HAP-1 (cell line): ENCODE measurements around the gene PSMD6.
A peak's percentile ranks its signal among the peaks of the same experiment; 100 is the strongest.

ENCODE experiments used
- DNase-seq, 2 experiments: peaks; one replicate each; pipeline ENCODE4 v3.0.0-alpha.2; 2016 to 2020; ENCODE audit warnings: low spot score in 2 of 2
- H3K27me3 ChIP-seq: fragments of 250-450 bp; sonication (Bioruptor Pico); 2 replicates; pipeline ENCODE4 v1.5.1; 2020; ENCODE audit warnings: low read depth, mild to moderate bottlenecking, moderate library complexity
- H3K36me3 ChIP-seq: fragments of 250-450 bp; sonication (Bioruptor Pico); replicated peaks from 2 replicates; pipeline ENCODE4 v1.5.1; 2020; ENCODE audit warnings: mild to moderate bottlenecking
- H3K4me1 ChIP-seq: fragments of 250-450 bp; sonication (Bioruptor Pico); 2 replicates; pipeline ENCODE4 v1.5.1; 2020; ENCODE audit warnings: mild to moderate bottlenecking
- H3K4me3 ChIP-seq: fragments of 250-450 bp; sonication (Bioruptor Pico); 2 replicates; pipeline ENCODE4 v1.5.1; 2020; ENCODE audit warnings: mild to moderate bottlenecking, moderate library complexity
- H3K9me3 ChIP-seq: fragments of 250-450 bp; sonication (Bioruptor Pico); 2 replicates; pipeline ENCODE4 v1.5.1; 2020; ENCODE audit warnings: mild to moderate bottlenecking, moderate library complexity
- in situ Hi-C: fragments of 300-500 bp; cut with MboI; formaldehyde crosslinking; loops from 3 replicates; pipeline ENCODE4 v1.14.3; 2020; ENCODE audit warnings: low sequenced_read_pairs, inconsistent platforms, mixed read lengths

The PSMD6 gene

DNA sequence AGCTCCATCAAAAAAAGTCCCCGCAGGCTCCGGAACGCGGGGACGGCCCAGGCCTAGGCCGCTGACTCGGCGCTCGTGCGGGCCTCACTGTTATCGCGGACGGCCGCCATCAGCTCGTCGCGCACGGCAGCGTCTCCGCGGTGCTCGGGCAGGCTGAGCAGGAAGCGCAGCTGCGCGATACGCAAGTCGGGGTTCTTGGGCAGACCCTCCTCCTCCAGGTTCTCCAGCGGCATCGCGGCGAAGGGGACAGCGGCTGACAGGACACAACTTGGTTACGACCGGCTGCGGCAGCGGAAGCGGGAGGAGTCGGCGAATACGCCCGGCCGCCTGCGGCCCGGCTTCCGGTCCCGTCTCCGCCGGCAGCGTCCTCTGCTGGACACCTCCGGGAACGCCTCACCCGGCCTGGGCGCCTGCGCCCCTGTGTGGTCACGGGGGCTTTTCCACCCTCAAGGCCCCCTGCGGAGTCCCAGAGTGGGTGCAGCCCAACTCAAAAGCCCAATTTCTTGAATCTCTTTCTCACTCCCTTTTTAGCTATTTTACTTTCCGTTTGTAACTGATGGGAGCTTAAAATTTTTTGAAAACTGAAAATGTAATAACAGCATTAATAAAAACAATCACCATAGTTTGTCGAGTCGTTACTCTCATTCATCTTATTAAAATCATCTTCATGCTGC is at the start of gene PSMD6:
Gene PSMD6, minus strand, starts transcription at position 308 of the 674 bp plus-strand sequence. Its CDS starts 75 bp downstream, at position 233.
- Histone ChIP-seq H3K27me3 (no peaks in the 10 kb centered on the region; the same call in 1 of the 2 replicates), H3K9me3 (no peaks in the 10 kb centered on the region), H3K36me3 (peaks cover 34% of the 10 kb centered on the region), H3K4me1 (peaks cover 12% of the 10 kb centered on the region), H3K4me3 (peak within 1 kb of the TSS; percentile 94)
- in situ Hi-C loops = loop anchor here (10.0 kb wide), 1 partner anchor 381 kb away; no protein-coding TSS in a partner anchor
- DNase-seq = peak; percentile 73 to 94

DNA sequence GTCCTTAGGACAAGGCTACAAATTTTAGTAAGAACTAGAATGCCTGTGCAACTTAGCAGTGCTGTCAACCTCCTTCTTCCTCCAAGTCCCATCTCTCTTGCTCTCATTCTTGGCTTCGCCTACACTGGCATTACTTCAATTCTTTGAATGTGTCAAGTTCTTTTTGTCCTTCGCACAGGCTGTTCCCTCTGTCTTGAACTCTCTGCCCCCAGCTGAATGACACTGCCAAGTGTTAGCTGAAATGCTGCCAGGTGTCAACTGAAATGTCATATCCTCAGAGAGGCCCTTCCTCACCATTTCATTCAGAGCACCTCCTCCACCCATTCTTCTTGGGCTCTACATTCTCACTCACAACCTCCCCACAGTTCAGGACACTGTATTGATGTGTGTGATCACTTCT is 48.8 kb upstream of the PSMD6 start:
- no peak for DNase-seq
- in situ Hi-C loops = no loop called here
- H3K4me1 ChIP-seq = no peaks in the 10 kb centered on the region

DNA sequence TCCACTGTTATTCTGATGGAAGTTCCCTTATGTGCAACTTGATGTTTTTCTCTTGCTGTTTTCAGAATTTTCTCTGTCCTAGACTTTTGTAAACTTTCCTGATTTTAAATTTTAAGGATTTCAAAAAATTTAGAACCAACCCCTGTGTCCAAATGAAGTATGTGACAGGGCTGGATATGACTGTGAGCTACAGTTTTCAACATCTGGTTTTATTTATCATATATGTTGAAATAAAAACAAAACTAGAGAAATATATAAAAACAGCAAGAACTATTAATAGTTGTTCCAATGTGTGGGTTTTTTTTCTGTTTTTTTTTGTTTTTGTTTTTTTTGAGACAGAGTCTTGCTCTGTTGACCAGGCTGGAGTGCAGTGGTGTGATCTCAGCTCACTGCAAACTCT is 47.4 kb upstream of the PSMD6 start:
- peaks cover 3% of the 10 kb centered on the region for H3K27me3 ChIP-seq
- no peak for DNase-seq
- in situ Hi-C loops = no loop called here
- H3K4me3 ChIP-seq = no peak overlapping the region
- peaks cover 4% of the 10 kb centered on the region; the same call in 1 of the 2 replicates for H3K9me3 ChIP-seq
- H3K36me3 ChIP-seq = no peaks in the 10 kb centered on the region
- no peaks in the 10 kb centered on the region for H3K4me1 ChIP-seq

More for the DNA sequence above, 48.8 kb upstream of the PSMD6 start:
- Histone ChIP-seq H3K4me3 (no peak overlapping the region), H3K9me3 (0 out of 2 replicates have a peak, but pooled peaks cover 3% of the 10 kb centered on the region), H3K27me3 (peaks cover 3% of the 10 kb centered on the region), H3K36me3 (no peaks in the 10 kb centered on the region)

DNA sequence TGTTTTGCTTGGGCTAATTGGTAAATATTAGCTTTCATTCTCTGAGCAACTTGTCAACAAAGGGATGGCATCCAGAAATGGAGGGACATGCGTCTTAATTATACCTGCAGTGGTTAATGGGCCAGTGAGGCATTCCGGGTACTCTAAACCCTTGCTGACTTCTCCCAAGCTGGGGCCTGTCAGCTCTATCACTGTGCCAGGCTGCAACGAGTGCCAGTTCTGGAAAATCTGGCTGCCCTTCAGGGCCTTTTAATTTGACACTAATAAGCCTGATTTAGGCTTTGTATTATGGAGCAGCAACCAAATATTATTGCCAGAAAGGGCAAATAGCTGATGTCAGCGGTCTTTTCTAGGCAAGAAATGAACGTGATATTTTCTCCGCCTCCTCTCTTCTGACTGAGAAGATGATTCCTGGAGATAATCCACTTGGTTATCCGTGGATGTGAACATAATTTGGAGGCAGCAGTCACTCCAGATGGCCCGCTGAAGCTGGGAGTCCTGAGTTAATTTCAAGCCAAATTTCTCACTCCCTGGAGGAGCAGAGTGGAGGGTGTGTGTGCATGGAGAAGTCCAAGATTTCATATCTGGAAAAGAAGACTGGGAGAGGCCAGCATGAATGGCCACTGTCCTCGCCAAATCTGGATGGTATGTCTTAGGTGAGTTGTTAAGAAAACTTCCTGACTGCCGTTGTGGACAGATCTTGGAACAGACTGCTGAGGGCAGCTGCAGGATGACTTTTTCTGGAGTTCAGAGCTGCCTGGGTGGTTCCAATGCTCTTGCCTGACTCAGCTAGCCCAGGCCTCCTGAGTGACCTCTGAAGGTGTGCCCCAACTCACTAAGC is 44.4 kb upstream of the PSMD6 start:
- Histone ChIP-seq H3K36me3 (no peaks in the 10 kb centered on the region), H3K9me3 (peaks cover 4% of the 10 kb centered on the region; the same call in 1 of the 2 replicates), H3K4me3 (no peak overlapping the region), H3K4me1 (peaks cover 12% of the 10 kb centered on the region), H3K27me3 (peaks cover 3% of the 10 kb centered on the region)
- in situ Hi-C loops = no loop called here
- no peak for DNase-seq

DNA sequence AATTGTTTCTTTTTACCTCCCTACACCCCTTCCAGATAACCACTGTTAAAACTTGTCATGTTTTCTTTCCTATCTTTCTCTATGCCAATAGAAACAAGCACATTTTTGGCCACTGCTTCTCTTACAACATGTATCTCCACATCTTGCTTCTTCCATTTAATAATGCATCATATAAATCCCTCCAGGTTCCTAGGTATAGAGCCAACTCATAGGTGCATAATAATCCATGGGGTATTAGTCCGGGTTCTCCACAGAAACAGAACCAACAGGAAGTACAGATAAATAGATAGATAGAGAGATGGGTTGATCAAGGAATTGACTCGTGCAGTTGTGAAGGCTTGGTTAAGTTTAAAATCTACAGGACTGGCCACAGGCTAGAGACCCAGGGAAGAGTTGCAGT is 41.5 kb upstream of the PSMD6 start:
- in situ Hi-C loops = no loop called here
- Histone ChIP-seq H3K9me3 (peaks cover 4% of the 10 kb centered on the region; the same call in 1 of the 2 replicates), H3K4me1 (peaks cover 12% of the 10 kb centered on the region), H3K27me3 (peaks cover 3% of the 10 kb centered on the region), H3K4me3 (no peak overlapping the region), H3K36me3 (no peaks in the 10 kb centered on the region)
- no peak for DNase-seq

DNA sequence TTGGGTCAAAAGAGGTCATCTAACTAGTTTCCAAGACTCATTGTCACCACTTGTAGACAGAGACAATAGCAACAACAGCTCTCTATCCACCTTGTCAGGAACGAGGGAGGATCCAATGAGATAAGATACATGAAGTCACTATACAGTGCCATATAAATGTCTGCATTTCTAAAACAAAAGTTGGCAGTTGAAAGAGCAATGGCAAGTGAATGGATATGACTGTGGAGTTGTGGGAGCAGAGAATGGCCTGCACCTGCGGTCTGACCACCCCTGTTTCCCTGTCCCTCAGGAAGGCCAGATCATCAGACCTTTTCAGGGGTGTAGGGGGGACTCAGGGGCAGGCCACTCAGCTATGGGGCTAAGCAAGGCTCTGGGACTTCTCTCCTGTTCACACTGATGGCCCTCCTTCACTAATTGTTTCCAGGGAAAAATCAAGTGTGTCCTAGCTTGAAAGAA is 40.7 kb upstream of the PSMD6 start:
- no peaks in the 10 kb centered on the region for H3K36me3 ChIP-seq
- H3K9me3 ChIP-seq = peaks cover 4% of the 10 kb centered on the region; the same call in 1 of the 2 replicates
- DNase-seq = no peak
- in situ Hi-C loops = no loop called here
- peaks cover 12% of the 10 kb centered on the region for H3K4me1 ChIP-seq
- peaks cover 3% of the 10 kb centered on the region for H3K27me3 ChIP-seq
- no peak overlapping the region for H3K4me3 ChIP-seq

DNA sequence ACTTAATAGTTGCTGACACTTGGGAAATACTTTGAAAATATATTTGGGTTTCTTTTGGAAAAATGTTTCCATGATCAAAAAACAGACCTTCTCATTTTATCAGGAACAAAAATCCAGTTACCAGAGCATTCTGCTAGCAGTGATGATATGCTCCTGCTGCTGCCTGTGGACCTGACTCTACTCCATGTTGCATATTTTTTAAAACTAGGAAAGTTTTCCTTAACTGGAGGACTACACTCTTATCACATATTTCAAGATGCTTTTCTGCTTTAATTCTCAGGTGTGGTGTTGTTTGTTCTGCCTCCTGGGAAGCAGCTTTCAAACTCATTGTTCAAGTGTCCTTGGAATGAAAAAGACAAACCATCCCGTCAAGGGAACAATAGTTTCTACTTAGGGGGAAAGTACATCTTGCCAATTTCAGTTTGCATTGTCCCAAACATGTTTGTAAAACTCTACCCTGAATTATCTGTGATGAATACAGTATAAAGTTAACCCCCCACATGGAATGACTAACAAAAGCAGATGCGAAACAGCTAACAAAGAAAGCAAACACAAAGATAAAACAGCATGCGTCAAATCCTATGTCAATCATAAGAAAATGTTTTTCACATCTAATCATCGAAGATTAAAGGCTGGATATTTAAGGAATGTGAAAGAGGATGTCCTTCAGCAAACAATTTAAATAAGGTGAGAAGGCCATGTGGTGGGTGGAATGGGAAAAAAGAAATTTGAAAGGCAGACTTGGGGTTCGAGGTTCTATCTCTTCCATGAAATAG is 40.1 kb upstream of the PSMD6 start:
- in situ Hi-C loops = no loop called here
- peak in 1 of 2 experiments; percentile 18 for DNase-seq

DNA sequence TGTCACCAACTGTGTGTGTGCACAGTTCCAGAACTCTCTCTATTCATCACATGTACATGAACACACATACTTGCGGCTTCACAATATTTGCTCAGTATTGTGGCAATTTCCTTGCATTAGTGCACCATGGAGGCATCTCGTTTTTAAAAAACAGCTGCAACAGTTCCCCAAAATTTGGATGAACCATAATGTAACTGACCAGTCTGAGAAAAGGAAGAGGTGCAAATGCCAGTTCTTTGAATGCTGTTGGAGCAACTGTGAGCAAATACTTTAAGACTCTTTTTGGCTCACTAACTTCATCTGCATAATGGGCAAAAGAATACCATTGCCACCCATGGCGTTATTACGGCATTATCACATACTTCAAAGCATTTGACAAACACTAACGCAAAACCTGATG is 38.3 kb upstream of the PSMD6 start:
- DNase-seq = no peak
- Histone ChIP-seq H3K36me3 (no peaks in the 10 kb centered on the region), H3K4me3 (no peak overlapping the region), H3K27me3 (no peaks in the 10 kb centered on the region), H3K4me1 (peaks cover 12% of the 10 kb centered on the region), H3K9me3 (peaks cover 4% of the 10 kb centered on the region; the same call in 1 of the 2 replicates)
- in situ Hi-C loops = no loop called here

More for the DNA sequence above, 40.1 kb upstream of the PSMD6 start:
- Histone ChIP-seq H3K4me3 (no peak overlapping the region), H3K9me3 (peaks cover 4% of the 10 kb centered on the region; the same call in 1 of the 2 replicates), H3K4me1 (peaks cover 12% of the 10 kb centered on the region), H3K36me3 (no peaks in the 10 kb centered on the region), H3K27me3 (peaks cover under 1% of the 10 kb centered on the region)

DNA sequence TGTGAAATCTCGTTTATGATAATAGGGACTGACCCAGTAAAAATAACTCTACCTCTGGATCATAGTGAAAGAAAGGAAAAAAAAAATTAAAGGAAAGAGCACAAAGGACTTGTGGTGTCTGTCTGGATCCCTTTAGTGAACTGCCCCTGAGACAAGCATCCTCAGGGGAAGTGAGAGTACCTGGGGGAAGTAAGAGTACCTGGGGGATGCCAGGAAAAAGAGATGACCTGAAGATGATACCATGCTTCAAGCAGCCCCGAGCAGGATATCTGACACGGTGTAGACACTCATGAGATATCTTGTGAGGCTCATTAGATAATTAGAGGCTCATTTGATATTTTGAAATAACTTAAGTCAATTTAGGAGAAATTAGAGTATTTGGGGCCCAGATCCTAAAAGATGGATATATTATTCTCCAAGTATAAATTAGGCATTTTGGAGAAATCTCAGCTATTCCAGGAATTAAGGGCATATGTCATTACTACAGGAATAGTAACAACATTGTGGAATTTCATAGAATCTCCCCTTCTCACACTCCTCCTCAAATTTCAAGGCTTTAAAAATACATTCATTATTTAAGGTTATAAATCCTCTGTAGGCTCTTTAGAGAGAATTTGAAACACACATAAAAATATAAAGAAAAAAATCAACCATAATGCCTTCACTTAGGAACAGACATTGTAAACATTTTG is 36.3 kb upstream of the PSMD6 start:
- no peaks in the 10 kb centered on the region for H3K36me3 ChIP-seq
- in situ Hi-C loops = no loop called here
- H3K9me3 ChIP-seq = no peaks in the 10 kb centered on the region
- no peak overlapping the region for H3K4me3 ChIP-seq
- peaks cover 12% of the 10 kb centered on the region for H3K4me1 ChIP-seq
- no peaks in the 10 kb centered on the region for H3K27me3 ChIP-seq
- DNase-seq = no peak

DNA sequence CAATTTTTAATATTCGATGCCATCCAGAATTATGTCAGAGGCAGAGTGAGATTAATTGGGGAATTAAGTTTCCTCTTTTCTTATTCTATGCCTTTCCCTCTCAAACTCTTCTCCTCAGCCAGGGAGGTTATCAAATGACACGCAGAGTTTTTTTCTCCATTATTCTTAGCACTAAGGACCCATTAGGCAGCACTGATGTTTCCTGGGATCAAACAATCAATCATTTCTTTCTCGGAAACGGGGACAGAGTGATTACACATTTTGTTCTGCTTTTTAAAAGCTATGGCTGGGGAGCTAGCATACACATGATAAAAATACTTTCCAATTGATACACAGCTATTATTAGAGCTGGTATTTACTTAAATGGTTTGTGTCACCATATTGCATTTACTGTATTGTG is 35.3 kb upstream of the PSMD6 start:
- Histone ChIP-seq H3K4me1 (peaks cover 6% of the 10 kb centered on the region), H3K4me3 (no peak overlapping the region), H3K27me3 (no peaks in the 10 kb centered on the region), H3K36me3 (no peaks in the 10 kb centered on the region), H3K9me3 (no peaks in the 10 kb centered on the region)
- DNase-seq = no peak
- in situ Hi-C loops = no loop called here

DNA sequence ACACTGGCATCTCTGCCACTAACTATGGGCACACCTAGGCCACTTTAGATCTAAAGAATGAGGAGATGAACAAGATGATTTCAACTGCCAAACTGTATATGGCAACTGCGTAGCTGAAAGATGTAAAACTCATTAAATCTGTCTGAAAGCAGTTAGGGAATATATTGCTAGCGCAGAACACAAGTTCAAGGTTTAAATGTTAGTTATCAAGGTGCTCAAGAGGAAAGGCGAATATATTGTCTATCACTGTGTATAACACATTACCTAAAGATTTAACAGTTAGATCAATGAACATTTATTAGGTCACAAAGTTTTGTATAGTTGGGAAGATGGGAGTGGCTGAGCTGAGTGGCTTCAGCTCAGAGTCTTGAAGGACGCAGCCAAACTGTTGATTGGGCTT is 33.9 kb upstream of the PSMD6 start:
- no peaks in the 10 kb centered on the region for H3K27me3 ChIP-seq
- no peaks in the 10 kb centered on the region; the same call in 1 of the 2 replicates for H3K4me1 ChIP-seq
- in situ Hi-C loops = no loop called here
- H3K9me3 ChIP-seq = no peaks in the 10 kb centered on the region
- no peak for DNase-seq
- no peak overlapping the region for H3K4me3 ChIP-seq
- H3K36me3 ChIP-seq = no peaks in the 10 kb centered on the region

DNA sequence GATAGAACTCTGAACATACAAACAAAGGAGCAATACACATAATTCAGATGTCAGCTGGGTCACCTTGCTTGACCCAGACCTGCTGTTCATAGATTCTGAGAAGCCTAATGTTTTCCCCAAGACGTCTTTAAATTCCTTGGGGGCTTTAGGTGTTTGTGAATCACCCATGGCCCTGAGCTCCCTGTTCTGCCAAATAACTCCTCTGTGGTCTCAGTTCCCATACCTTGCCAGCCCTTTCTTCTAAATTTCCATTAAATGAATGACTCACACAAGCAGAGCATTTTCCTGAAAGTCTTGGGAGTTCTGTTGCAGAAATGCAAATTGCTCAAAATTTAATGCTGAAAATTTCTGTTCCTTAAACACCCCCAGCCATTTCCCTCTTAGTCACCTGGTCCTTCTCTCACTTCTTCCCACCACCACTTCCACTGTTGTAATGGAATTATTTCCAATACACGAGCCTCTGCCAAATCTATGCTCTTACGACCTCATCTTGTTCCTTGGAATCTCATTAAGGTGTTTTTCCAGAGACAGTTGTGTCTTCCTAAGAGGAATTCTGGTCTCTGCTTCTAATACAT is 33.4 kb upstream of the PSMD6 start:
- in situ Hi-C loops = no loop called here

DNA sequence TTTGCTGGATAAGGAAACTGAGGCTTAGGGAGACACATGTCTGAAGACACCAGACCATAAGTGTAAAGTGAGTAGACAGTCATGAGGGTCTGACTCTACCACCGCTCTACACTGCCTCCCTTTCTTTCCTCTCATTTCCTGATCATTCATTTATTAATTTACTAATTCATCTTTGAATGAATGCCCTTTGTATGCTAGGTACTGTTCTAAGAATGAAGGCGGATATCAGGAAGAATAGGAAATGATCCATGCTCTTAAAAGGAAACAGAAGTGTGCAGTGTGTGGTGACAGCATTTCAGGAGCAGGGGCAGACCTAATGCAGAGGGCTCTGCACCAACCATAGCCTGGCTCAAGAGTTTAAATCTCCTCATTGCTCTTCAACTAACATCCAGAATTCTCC is 31.8 kb upstream of the PSMD6 start:
- H3K9me3 ChIP-seq = no peaks in the 10 kb centered on the region
- peaks cover 2% of the 10 kb centered on the region for H3K4me1 ChIP-seq
- DNase-seq = no peak
- H3K4me3 ChIP-seq = no peak overlapping the region
- no peaks in the 10 kb centered on the region for H3K27me3 ChIP-seq
- H3K36me3 ChIP-seq = no peaks in the 10 kb centered on the region
- in situ Hi-C loops = no loop called here

More for the DNA sequence above, 33.4 kb upstream of the PSMD6 start:
- Histone ChIP-seq H3K27me3 (no peaks in the 10 kb centered on the region), H3K9me3 (no peaks in the 10 kb centered on the region), H3K4me1 (no peaks in the 10 kb centered on the region; the same call in 1 of the 2 replicates), H3K4me3 (no peak overlapping the region), H3K36me3 (no peaks in the 10 kb centered on the region)
- no peak for DNase-seq
